Testis (tissue), 2 donors: Measurements from ENCODE around the gene NAIF1.
"Not testable (repeated sequence)": the region's sequence is repeated elsewhere in the genome, so short reads cannot be mapped to it uniquely, and the experiment has no call there.

ENCODE experiments used
- CTCF ChIP-seq, 3 experiments: fragments of 450-650 bp in 2 of 3; fragments of 200-600 bp in 1 of 3; sonication (generic) in 1 of 3; IDR thresholded peaks; one replicate each; pipeline ENCODE4 v1.5.1; 2016 to 2019; ENCODE audit warnings: antibody characterized with exemption in 3 of 3, mild to moderate bottlenecking in 2 of 3, moderate library complexity in 1 of 3
- POLR2A ChIP-seq: fragments of 450-650 bp; IDR thresholded peaks from one replicate; pipeline ENCODE4 v1.6.1; 2017; ENCODE audit warnings: antibody characterized with exemption, mild to moderate bottlenecking, moderate library complexity

GRCh38 chr9:128045409-128045808, 21.7 kb downstream of the NAIF1 start:
- not testable (repeated sequence) for TF ChIP-seq POLR2A; CTCF (IDR thresholded peaks at IDR 0.05)
